GM06990 (cell line): Measurements from ENCODE around the gene MBNL2.

Experiments
- DNase-seq: peaks from one replicate; pipeline ENCODE4 v3.0.0-alpha.2; 2011; ENCODE audit not compliant: insufficient read length; ENCODE audit errors: extremely low read depth
- H3K27me3 ChIP-seq: replicated peaks from 2 replicates; pipeline ENCODE4 v1.6.0; 2011; ENCODE audit warnings: low read length; ENCODE audit not compliant: control insufficient read depth, insufficient read depth
- H3K36me3 ChIP-seq: 2 replicates; pipeline ENCODE4 v1.5.1; 2011; ENCODE audit warnings: low read length; ENCODE audit not compliant: control insufficient read depth, insufficient read depth
- H3K4me3 ChIP-seq: replicated peaks from 2 replicates; pipeline ENCODE4 v1.5.1; 2011; ENCODE audit warnings: low read depth, mild to moderate bottlenecking, control low read depth, low read length
- TF ChIP-seq, protein P1 (sequence below): IDR thresholded peaks from 2 replicates; pipeline ENCODE4 v1.5.1; 2011; ENCODE audit warnings: low read length, control low read depth, mild to moderate bottlenecking, inconsistent platforms; ENCODE audit not compliant: insufficient read depth, poor library complexity, severe bottlenecking

MBNL2 gene

DNA sequence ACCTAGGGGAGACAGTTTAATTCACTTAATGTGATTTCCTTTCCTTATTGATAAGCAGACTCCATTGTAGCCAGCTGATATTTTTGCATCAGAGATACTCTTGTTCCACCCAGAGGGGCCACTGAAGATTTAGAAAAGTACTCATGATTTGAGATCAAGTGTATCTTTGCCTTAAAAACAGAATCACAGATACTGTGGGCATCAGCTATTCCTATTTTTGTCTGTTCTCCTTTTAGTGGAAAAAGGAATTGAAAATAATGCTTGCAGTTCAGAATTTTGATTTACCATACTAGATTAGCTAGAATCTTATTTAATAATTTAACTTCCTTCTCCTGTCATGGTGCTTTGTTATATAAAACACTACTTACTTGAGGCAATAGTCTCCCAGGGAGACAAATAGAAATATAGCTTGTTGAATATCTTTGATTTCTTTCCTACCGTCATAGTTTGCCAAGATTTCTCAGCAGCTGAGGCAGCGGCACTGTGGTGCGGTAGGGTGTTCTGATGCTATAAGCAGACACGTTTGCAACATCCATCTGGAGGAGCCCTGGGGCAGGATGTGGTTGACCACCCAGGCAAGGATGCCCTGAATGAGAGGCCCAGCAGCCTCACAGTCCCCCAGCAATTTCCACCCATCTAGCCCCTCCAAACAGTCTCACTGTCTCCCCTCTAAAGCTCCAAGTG is 164.8 kb downstream of the MBNL2 start:
- DNase-seq: no peak
- H3K36me3 ChIP-seq: no peaks in the 10 kb centered on the region; the same call in 1 of the 2 replicates
- no peaks in the 10 kb centered on the region for H3K27me3 ChIP-seq
- H3K4me3 ChIP-seq: no peak overlapping the region
- TF ChIP-seq, protein P1, sequence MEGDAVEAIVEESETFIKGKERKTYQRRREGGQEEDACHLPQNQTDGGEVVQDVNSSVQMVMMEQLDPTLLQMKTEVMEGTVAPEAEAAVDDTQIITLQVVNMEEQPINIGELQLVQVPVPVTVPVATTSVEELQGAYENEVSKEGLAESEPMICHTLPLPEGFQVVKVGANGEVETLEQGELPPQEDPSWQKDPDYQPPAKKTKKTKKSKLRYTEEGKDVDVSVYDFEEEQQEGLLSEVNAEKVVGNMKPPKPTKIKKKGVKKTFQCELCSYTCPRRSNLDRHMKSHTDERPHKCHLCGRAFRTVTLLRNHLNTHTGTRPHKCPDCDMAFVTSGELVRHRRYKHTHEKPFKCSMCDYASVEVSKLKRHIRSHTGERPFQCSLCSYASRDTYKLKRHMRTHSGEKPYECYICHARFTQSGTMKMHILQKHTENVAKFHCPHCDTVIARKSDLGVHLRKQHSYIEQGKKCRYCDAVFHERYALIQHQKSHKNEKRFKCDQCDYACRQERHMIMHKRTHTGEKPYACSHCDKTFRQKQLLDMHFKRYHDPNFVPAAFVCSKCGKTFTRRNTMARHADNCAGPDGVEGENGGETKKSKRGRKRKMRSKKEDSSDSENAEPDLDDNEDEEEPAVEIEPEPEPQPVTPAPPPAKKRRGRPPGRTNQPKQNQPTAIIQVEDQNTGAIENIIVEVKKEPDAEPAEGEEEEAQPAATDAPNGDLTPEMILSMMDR: no peak

GRCh38 chr13:97387485-97387839 is 165.3 kb downstream of the MBNL2 start:
- no peak overlapping the region for H3K4me3 ChIP-seq
- H3K36me3 ChIP-seq: no peaks in the 10 kb centered on the region; the same call in 1 of the 2 replicates
- TF ChIP-seq, protein P1: no peak
- no peaks in the 10 kb centered on the region for H3K27me3 ChIP-seq
- DNase-seq: no peak

DNA sequence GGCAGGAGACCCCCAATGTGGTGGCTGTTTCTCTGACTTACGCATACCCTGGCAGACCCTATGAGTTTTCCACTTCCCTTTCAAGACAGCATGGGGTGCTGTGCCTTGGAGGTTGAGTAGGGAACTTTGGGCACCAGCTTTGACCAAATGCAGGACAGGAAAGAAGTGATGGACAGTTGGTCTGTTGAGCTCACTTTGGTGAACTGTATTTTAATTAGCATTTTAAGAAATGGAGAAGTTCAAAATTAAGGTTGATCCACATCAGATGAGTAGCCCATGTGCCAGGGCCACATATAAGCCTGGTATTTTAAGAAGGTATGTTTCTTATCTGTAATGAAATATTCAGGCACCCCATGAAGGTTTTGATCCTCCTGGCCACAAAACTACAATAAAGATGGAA is 165.8 kb downstream of the MBNL2 start:
- H3K27me3 ChIP-seq: no peaks in the 10 kb centered on the region
- H3K4me3 ChIP-seq: no peak overlapping the region
- TF ChIP-seq, protein P1: no peak
- no peaks in the 10 kb centered on the region; the same call in 1 of the 2 replicates for H3K36me3 ChIP-seq
- DNase-seq: no peak

DNA sequence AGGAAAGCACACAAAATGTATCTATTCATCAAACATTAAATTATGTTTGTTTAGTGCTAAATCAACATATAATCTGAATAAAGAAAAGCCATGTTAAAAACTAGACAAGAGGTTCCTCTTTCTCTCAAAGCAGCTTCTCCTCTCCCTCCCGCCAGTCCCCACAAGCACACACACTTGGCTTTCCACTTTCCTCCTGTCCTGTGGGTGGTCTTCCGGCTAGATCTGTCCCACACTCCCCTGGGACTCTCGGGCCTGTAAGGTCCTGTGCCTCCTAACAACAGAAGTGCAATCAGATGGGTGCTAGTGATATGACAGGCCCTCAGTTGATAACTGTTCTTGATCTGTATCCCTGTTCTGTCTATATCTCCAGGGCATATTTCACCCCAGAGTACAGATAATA is 166.2 kb downstream of the MBNL2 start:
- DNase-seq: no peak
- Histone ChIP-seq H3K36me3 (no peaks in the 10 kb centered on the region; the same call in 1 of the 2 replicates), H3K4me3 (no peak overlapping the region), H3K27me3 (no peaks in the 10 kb centered on the region)
- TF ChIP-seq, protein P1: no peak

- H3K4me3 ChIP-seq: no peak overlapping the region
- TF ChIP-seq, protein P1: no peak
- no peaks in the 10 kb centered on the region; the same call in 1 of the 2 replicates for H3K36me3 ChIP-seq
- no peaks in the 10 kb centered on the region for H3K27me3 ChIP-seq
- no peak for DNase-seq
Observed at GRCh38 chr13:97390941-97391600, 168.9 kb downstream of the MBNL2 start.
